HEK293T (cell line): ENCODE data around the gene GNG12.
A peak's percentile ranks its signal among the peaks of the same experiment; 100 is the strongest.

ENCODE experiments used
- CTCF ChIA-PET: fragments of 350-600 bp; formaldehyde crosslinking; extraction: SDS; loops from one replicate; lab custom pipeline; 2021; ENCODE audit warnings: antibody characterized with exemption, inconsistent platforms; lab: Yijun Ruan, JAX
- POLR2A ChIA-PET: fragments of 350-600 bp; formaldehyde crosslinking; extraction: SDS; loops from one replicate; lab custom pipeline; 2020; ENCODE audit warnings: antibody characterized with exemption, inconsistent platforms; lab: Yijun Ruan, JAX
- DNase-seq: peaks from one replicate; pipeline ENCODE4 v3.0.0; 2012; ENCODE audit warnings: mixed read lengths; ENCODE audit errors: extremely low spot score
- ARNT ChIP-seq: fragments of 450-650 bp; IDR thresholded peaks from 2 replicates; pipeline ENCODE4 v1.6.1; 2017; ENCODE audit warnings: mild to moderate bottlenecking
- BHLHE40 ChIP-seq: fragments of 450-650 bp; IDR thresholded peaks from 2 replicates; pipeline ENCODE4 v1.6.1; 2016; ENCODE audit warnings: mild to moderate bottlenecking, moderate library complexity, borderline replicate concordance
- CTBP1 ChIP-seq: fragments of 450-650 bp; IDR thresholded peaks from 2 replicates; pipeline ENCODE4 v1.6.1; 2016; ENCODE audit warnings: borderline replicate concordance
- ELF4 ChIP-seq: fragments of 450-650 bp; IDR thresholded peaks from 2 replicates; pipeline ENCODE4 v1.6.1; 2017; ENCODE audit warnings: antibody characterized with exemption
- FOXA1 ChIP-seq: fragments of 450-650 bp; IDR thresholded peaks from 2 replicates; pipeline ENCODE4 v1.6.1; 2016; ENCODE audit warnings: mild to moderate bottlenecking
- FOXK2 ChIP-seq: fragments of 450-650 bp; IDR thresholded peaks from 2 replicates; pipeline ENCODE4 v1.6.1; 2016; ENCODE audit warnings: mild to moderate bottlenecking
- FOXM1 ChIP-seq: fragments of 450-650 bp; IDR thresholded peaks from 2 replicates; pipeline ENCODE4 v1.6.1; 2017; ENCODE audit warnings: mild to moderate bottlenecking, borderline replicate concordance
- HDGF ChIP-seq: fragments of 450-650 bp; IDR thresholded peaks from 2 replicates; pipeline ENCODE4 v1.6.1; 2017; ENCODE audit warnings: antibody characterized with exemption, borderline replicate concordance
- L3MBTL2 ChIP-seq: fragments of 450-650 bp; conservative IDR thresholded peaks from 2 replicates; pipeline ENCODE4 v1.6.1; 2016; ENCODE audit warnings: mild to moderate bottlenecking
- LEF1 ChIP-seq: fragments of 450-650 bp; IDR thresholded peaks from 2 replicates; pipeline ENCODE4 v1.6.1; 2017; ENCODE audit warnings: mild to moderate bottlenecking, borderline replicate concordance
- NFRKB ChIP-seq: fragments of 450-650 bp; IDR thresholded peaks from 2 replicates; pipeline ENCODE4 v1.6.1; 2016; ENCODE audit warnings: mild to moderate bottlenecking, moderate library complexity
- PKNOX1 ChIP-seq: fragments of 450-650 bp; IDR thresholded peaks from 2 replicates; pipeline ENCODE4 v1.6.1; 2016
- SP1 ChIP-seq: fragments of 450-650 bp; IDR thresholded peaks from 2 replicates; pipeline ENCODE4 v1.6.1; 2017
- SUZ12 ChIP-seq: fragments of 450-650 bp; IDR thresholded peaks from 2 replicates; pipeline ENCODE4 v1.6.1; 2016; ENCODE audit warnings: mild to moderate bottlenecking
- TARDBP ChIP-seq: fragments of 450-650 bp; IDR thresholded peaks from 2 replicates; pipeline ENCODE4 v1.6.1; 2016
- ZNF384 ChIP-seq: fragments of 450-650 bp; IDR thresholded peaks from 2 replicates; pipeline ENCODE4 v1.6.1; 2016

The GNG12 gene

DNA sequence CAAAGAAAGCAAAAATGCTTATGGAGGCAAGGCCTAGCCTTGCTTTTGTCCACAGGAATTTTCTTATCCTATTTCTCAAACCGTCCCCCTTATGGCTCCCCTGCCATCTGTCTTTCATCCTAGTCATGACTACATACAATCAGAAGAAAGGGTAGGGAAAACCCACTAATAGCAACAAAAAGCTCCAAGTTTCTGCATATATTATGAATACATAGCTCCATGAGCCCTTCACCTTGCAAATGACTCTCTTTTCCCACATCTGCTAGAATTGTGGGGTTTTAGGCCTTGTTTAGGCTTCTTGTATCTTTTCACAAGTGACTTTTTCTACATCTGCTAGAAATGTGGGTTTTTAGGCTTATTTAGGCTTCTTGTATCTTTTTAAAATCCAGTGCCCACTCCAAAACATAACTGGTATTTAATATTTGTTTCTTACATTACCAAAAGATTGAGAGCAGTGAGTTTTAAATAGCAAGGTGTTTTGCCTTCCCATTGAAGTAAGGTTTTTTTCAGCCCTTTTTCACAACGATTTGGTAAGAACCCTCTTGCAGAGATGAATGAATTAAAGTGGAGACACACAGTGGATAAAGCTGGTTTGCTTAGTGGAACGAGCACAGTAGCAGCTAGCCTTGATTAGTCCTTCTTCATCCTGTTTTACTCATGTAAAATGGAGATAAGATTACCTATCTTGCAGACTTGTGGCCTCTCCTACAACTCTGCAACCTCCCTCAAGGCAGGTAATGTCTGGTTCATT is 143.8 kb downstream of the GNG12 start:
- CTCF ChIA-PET: interaction anchor here (1.0 kb wide), 1 partner anchor 71 kb away, joined by 4 read pairs; no protein-coding TSS in a partner anchor

GRCh38 chr1:67688526-67689219 is 144.6 kb downstream of the GNG12 start:
- ChIA-PET POLR2A (interaction anchor here (1.1 kb wide), 1 partner anchor 25 kb away, joined by 3 read pairs; no protein-coding TSS in a partner anchor), CTCF (interaction anchor here (1.0 kb wide), 1 partner anchor 72 kb away, joined by 4 read pairs; no protein-coding TSS in a partner anchor)
- no peak for DNase-seq
- TF ChIP-seq L3MBTL2: no peak
- TF ChIP-seq SUZ12: no peak
- no peak for TF ChIP-seq NFRKB
- no peak for TF ChIP-seq FOXM1
- TF ChIP-seq ELF4: no peak
- TF ChIP-seq ARNT: no peak
- no peak for TF ChIP-seq HDGF
- no peak for TF ChIP-seq CTBP1
- no peak for TF ChIP-seq SP1
- TF ChIP-seq PKNOX1: no peak

More for the DNA sequence above, 143.8 kb downstream of the GNG12 start:
- POLR2A ChIA-PET: no interaction called here
- TF ChIP-seq FOXA1 (no peak), ZNF384 (no peak), FOXM1 (no peak), PKNOX1 (no peak), LEF1 (no peak), ARNT (no peak), FOXK2 (no peak), BHLHE40 (no peak), HDGF (no peak), NFRKB (no peak), CTBP1 (no peak), L3MBTL2 (no peak), TARDBP (no peak), SP1 (no peak), ELF4 (no peak), SUZ12 (no peak)
- no peak for DNase-seq

- ChIA-PET POLR2A (interaction anchor here (1.1 to 4.0 kb wide), 3 partner anchors 12 to 80 kb away, joined by 3 to 42 read pairs (median 5); no protein-coding TSS in a partner anchor), CTCF (no interaction called here)
- DNase-seq: no peak
- TF ChIP-seq ZNF384: no peak
- TF ChIP-seq TARDBP: no peak
- no peak for TF ChIP-seq SUZ12
- no peak for TF ChIP-seq ELF4
- no peak for TF ChIP-seq FOXM1
- TF ChIP-seq LEF1: no peak
These were observed 145.6 kb downstream of the GNG12 start for GRCh38 chr1:67687649-67688048.

GRCh38 chr1:67687198-67687545 is 146.1 kb downstream of the GNG12 start:
- TF ChIP-seq ZNF384: no peak
- TF ChIP-seq SP1: no peak
- no peak for TF ChIP-seq SUZ12
- TF ChIP-seq ELF4: no peak
- no peak for TF ChIP-seq NFRKB
- no peak for TF ChIP-seq LEF1
- TF ChIP-seq PKNOX1: no peak
- TF ChIP-seq BHLHE40: no peak
- no peak for TF ChIP-seq L3MBTL2
- no peak for TF ChIP-seq TARDBP
- TF ChIP-seq FOXM1: no peak
- TF ChIP-seq FOXA1: no peak
- TF ChIP-seq FOXK2: no peak
- TF ChIP-seq CTBP1: no peak
- no peak for TF ChIP-seq HDGF
- no peak for TF ChIP-seq ARNT
- ChIA-PET POLR2A (interaction anchor here (0.8 to 4.1 kb wide), 19 partner anchors 9 to 149 kb away, joined by 3 to 42 read pairs (median 5); no protein-coding TSS in a partner anchor), CTCF (interaction anchor here (0.8 to 1.8 kb wide), 3 partner anchors 14 to 78 kb away, joined by 3 to 8 read pairs (median 6); no protein-coding TSS in a partner anchor)
- no peak for DNase-seq

DNA sequence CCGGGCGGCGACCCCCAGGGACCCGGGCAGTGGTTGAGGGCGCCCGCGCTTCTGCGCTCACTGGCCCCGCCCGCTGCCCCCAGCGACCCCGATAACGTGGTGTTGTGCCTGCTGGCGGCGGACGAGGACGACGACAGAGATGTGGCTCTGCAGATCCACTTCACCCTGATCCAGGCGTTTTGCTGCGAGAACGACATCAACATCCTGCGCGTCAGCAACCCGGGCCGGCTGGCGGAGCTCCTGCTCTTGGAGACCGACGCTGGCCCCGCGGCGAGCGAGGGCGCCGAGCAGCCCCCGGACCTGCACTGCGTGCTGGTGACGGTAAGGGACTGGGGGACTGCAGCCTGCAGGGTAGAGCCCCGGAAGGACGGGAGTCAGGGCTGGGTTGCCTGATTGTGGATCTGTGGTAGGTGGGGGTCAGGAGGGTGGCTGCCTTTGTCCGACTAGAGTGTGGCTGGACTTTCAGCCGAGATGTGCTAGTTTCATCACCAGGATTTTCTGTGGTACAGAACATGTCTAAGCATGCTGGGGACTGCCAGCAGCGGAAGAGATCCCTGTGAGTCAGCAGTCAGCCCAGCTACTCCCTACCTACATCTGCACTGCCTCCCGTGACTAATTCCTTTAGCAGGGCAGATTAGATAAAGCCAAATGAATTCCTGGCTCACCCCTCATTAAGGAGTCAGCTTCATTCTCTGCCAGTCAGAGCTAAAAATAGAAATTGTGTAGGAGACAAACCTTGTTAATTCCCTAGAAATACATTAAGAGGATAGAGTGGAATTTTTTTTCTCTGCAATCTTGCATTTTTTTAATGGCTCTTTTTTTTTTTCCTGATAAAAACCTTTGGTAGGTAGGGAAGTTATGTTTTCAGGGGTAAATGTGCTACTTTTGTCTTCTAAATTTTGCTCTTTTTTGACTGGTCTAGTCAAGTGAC is 146.7 kb downstream of the GNG12 start:
- ChIA-PET POLR2A (interaction anchor here (0.6 to 4.1 kb wide), 30 partner anchors 8 to 150 kb away, joined by 3 to 42 read pairs (median 6); no protein-coding TSS in a partner anchor), CTCF (interaction anchor here (0.6 to 1.8 kb wide), 6 partner anchors 14 to 151 kb away, joined by 3 to 8 read pairs (median 4); no protein-coding TSS in a partner anchor)
- peak; percentile 82 for DNase-seq
- TF ChIP-seq HDGF: no peak
- TF ChIP-seq PKNOX1: peak; percentile 47; the same call in 1 of the 2 replicates
- TF ChIP-seq CTBP1: peak; percentile 66
- TF ChIP-seq FOXM1: no peak
- peak; percentile 63; the same call in 1 of the 2 replicates for TF ChIP-seq L3MBTL2
